Type B pancreatic cell (in vitro differentiated cells): ENCODE results near the gene ADPRS. TPM values are rescaled to one million over a fixed set of nuclear protein-coding genes. Genes with fewer than 3 reads are reported as not detected.

Experiments used
- DNase-seq: peaks from one replicate; pipeline ENCODE4 v3.0.0; 2021; ENCODE audit warnings: mixed read lengths; ENCODE audit not compliant: unreplicated experiment; ENCODE audit errors: extremely low spot score
- H3K27ac Mint-ChIP-seq: 2 replicates; pipeline ENCODE4 v1.8.0; 2021; ENCODE audit warnings: mild to moderate bottlenecking, mixed read lengths
- H3K27me3 Mint-ChIP-seq: 2 replicates; pipeline ENCODE4 v1.8.0; 2021; ENCODE audit warnings: mixed read lengths
- H3K36me3 Mint-ChIP-seq: 2 replicates; pipeline ENCODE4 v1.8.0; 2021; ENCODE audit warnings: mixed read lengths
- H3K4me1 Mint-ChIP-seq: one replicate; pipeline ENCODE4 v1.8.0; 2021; ENCODE audit warnings: mixed read lengths; ENCODE audit not compliant: unreplicated experiment
- H3K4me3 Mint-ChIP-seq: 2 replicates; pipeline ENCODE4 v1.8.0; 2021; ENCODE audit warnings: mild to moderate bottlenecking, mixed read lengths
- H3K9me3 Mint-ChIP-seq: 2 replicates; pipeline ENCODE4 v1.8.0; 2021; ENCODE audit warnings: mixed read lengths
- CTCF ChIP-seq: fragments of 200-600 bp; sonication (generic); conservative IDR thresholded peaks from 2 replicates; pipeline ENCODE4 v1.5.0; 2021; ENCODE audit warnings: antibody characterized with exemption, mild to moderate bottlenecking
- total RNA-seq: library from RNA; stranded (reverse); gene quantifications from 2 replicates; pipeline ENCODE4 v1.2.1, GENCODE V29; 2021; ENCODE audit warnings: low replicate concordance

Gene ADPRS
- total RNA-seq, 1 donor from 2014 or later = 31.9 TPM

DNA sequence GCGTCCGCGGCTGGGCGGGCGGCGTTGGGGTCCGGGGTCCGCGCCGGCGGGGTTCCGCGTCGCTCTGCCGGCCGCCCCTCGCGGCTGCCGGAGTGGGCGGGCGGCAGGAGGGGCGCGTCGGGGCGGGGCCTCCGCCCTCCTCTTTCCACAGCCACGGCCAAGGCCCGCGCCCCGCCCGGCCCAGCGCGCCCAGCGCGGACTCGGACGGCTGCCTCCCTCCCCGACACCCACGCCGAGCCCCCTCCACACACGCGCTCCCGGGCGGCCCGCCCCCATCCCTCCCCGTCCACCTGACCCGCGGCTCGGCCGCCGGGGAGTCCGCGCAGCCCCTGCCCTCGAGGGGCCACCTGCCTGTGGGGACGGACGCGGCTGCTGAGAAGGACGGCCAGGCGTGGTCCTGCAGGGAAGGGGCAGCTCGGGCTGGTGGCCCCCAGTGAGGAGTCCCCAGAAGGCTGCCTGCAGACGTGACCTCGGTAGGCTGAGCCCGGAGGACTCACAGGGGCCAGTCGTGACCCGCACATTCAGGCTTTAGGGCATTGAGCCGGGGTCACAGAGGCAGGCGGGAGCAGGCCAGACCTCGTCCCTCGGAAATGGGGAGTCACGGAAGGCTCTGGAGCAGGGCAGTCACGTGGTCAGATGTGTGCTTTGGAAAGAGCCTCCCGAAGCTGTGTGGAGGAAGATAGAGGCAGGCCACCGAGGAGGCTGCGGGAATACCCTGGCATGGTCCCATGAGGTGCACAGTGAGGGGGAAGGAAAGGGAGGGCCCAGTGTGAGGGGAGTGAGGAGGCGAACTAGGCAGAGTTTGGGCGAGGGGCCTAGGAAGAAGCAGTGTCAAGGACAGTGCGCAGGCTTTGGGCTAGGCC is 36.7 kb downstream of the ADPRS start, which contains the start of gene COL8A2:
Gene COL8A2 (minus strand): TSS at position 94 of the 863 bp plus-strand sequence. CDS start 24,980 bp downstream, outside the sequence.
- Mint-ChIP-seq H3K4me3 (peak within 1 kb of the TSS; percentile 81), H3K27me3 (peaks cover 43% of the 10 kb centered on the region)
- DNase-seq = no peak

DNA sequence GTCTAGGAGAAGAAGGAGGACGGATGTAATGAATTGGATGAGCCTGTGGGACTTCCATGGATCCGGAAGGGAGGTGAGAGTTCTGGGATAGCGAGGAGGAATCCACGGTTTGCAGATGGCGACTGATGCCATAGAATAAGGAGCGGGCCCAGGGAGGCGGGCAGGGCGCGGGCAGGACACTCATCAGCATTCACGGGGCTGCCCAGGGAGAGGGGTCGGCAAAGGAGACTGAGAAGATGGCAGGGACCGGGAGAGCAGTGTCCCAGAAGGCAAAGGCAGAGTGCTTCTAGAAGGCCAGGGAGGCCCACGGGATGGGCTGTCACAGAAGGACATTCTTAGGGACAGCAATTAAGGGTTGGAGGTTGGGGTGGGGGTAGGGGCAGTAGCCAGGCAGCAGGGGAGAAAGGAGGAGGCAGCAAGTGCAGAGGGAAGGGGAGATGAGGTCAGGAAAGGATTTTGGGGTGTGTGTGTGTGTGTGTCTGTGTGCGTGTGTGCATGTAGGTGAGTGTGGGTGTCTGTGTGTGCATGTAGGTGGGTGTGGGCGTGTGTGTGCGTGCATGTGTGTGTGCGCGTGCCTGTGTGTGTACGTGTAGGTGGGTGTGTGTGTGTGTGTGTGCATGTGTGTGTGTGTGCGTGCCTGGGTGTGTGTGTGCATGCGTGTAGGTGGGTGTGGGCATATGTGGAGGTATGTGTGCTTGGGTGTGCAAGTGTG is 37.5 kb downstream of the ADPRS start:
- Mint-ChIP-seq H3K4me3 (peak overlapping the region; percentile 67), H3K27ac (no peak overlapping the region), H3K9me3 (no peaks in the 10 kb centered on the region), H3K4me1 (peaks cover 34% of the 10 kb centered on the region), H3K36me3 (no peaks in the 10 kb centered on the region), H3K27me3 (peaks cover 43% of the 10 kb centered on the region)
- no peak for DNase-seq
- no peak for TF ChIP-seq CTCF

More for the DNA sequence above, 36.7 kb downstream of the ADPRS start, which contains the start of gene COL8A2:
- H3K4me1 Mint-ChIP-seq = peaks cover 33% of the 10 kb centered on the region
- no peaks in the 10 kb centered on the region for H3K9me3 Mint-ChIP-seq
- TF ChIP-seq CTCF = no peak
- H3K27ac Mint-ChIP-seq = no peak within 1 kb of the TSS
- H3K36me3 Mint-ChIP-seq = no peaks in the 10 kb centered on the region

- Mint-ChIP-seq H3K4me3 (no peak overlapping the region), H3K27ac (no peak overlapping the region), H3K36me3 (no peaks in the 10 kb centered on the region), H3K9me3 (no peaks in the 10 kb centered on the region), H3K4me1 (peaks cover 34% of the 10 kb centered on the region), H3K27me3 (peaks cover 39% of the 10 kb centered on the region)
- TF ChIP-seq CTCF = no peak
- no peak for DNase-seq
Measured at GRCh38 chr1:36126797-36127500, 38.3 kb downstream of the ADPRS start.

GRCh38 chr1:36128126-36128904 is 39.6 kb downstream of the ADPRS start:
- Mint-ChIP-seq H3K36me3 (no peaks in the 10 kb centered on the region), H3K27me3 (peaks cover 26% of the 10 kb centered on the region), H3K27ac (no peak overlapping the region), H3K9me3 (no peaks in the 10 kb centered on the region), H3K4me3 (no peak overlapping the region), H3K4me1 (peaks cover 20% of the 10 kb centered on the region)
- DNase-seq = no peak
- no peak for TF ChIP-seq CTCF

- Mint-ChIP-seq H3K36me3 (no peaks in the 10 kb centered on the region), H3K4me3 (no peak overlapping the region), H3K27ac (no peak overlapping the region), H3K4me1 (peaks cover 17% of the 10 kb centered on the region), H3K9me3 (no peaks in the 10 kb centered on the region), H3K27me3 (peaks cover 20% of the 10 kb centered on the region)
- no peak for TF ChIP-seq CTCF
- DNase-seq = no peak
Measured at GRCh38 chr1:36128905-36129206, 40.2 kb downstream of the ADPRS start.
